ENCODE measurements around the gene VGLL4. TPM values are rescaled to one million over a fixed set of nuclear protein-coding genes. Genes with fewer than 3 reads are reported as not detected.

VGLL4 gene
- total RNA-seq, 1 donor from 2014 or later = 26.2 TPM

- peak; percentile 72 for ATAC-seq
- intact Hi-C loops (cut with micrococcal nuclease) = no loop called here
- no peak for DNase-seq
Observed at GRCh38 chr3:11508346-11509172, 135.2 kb downstream of the VGLL4 start.

GRCh38 chr3:11507719-11508118, 136.0 kb downstream of the VGLL4 start:
- no peak for DNase-seq
- intact Hi-C loops (cut with micrococcal nuclease) = no loop called here
- no peak for ATAC-seq

Other genes with a start within 250 kb of the VGLL4 start
- 8.1 TPM for gene TAMM41, start 203.0 kb upstream of the VGLL4 start, total RNA-seq

Data from left ventricle myocardium superior (tissue), 1 donor.